Lower leg skin (tissue), 3 donors: ENCODE results near the gene HMGXB3.

ENCODE experiments used
- CTCF ChIP-seq, 3 donors: fragments of 450-650 bp; IDR thresholded peaks; one replicate each; pipeline ENCODE4 v1.5.1; 2016; ENCODE audit warnings: antibody characterized with exemption in 3 of 3, mild to moderate bottlenecking in 3 of 3, moderate library complexity in 2 of 3
- POLR2A ChIP-seq, 2 donors: fragments of 450-650 bp; IDR thresholded peaks; one replicate each; pipeline ENCODE4 v1.6.1; 2016 to 2017; ENCODE audit warnings: antibody characterized with exemption in 2 of 2, mild to moderate bottlenecking in 1 of 2, moderate library complexity in 1 of 2

- TF ChIP-seq CTCF (IDR thresholded peaks at IDR 0.05): no peak
- no peak for TF ChIP-seq POLR2A (IDR thresholded peaks at IDR 0.05)
These were observed 64.2 kb downstream of the HMGXB3 start for GRCh38 chr5:150064681-150065220.
